Activated CD8-positive, alpha-beta T cell treated with anti-CD3 and anti-CD28 coated beads for 36 hours (primary cell): ENCODE results near the gene SLC66A3. TPM values are rescaled to one million over a fixed set of nuclear protein-coding genes. Genes with fewer than 3 reads are reported as not detected.

Experiments
- ATAC-seq: fragments of 200-7000 bp; cut with Tn5 transposase; one replicate; pipeline ENCODE4 v1.10.0; 2021; ENCODE audit warnings: mild to moderate bottlenecking, moderate library complexity
- CTCF ChIA-PET: fragments of 350-600 bp; sonication (Branson Sonifier 250); formaldehyde crosslinking; loops from one replicate; lab custom pipeline; 2021; ENCODE audit warnings: antibody characterized with exemption; lab: Charles Lee
- POLR2A ChIA-PET: fragments of 350-600 bp; sonication (Branson Sonifier 250); formaldehyde crosslinking; loops from one replicate; lab custom pipeline; 2021; ENCODE audit warnings: antibody characterized with exemption; lab: Charles Lee
- DNase-seq: peaks from one replicate; pipeline ENCODE4 v3.0.0-alpha.2; 2020
- H3K27ac Mint-ChIP-seq: one replicate; pipeline ENCODE4 v1.8.0; 2021; ENCODE audit warnings: mild to moderate bottlenecking, mixed read lengths
- H3K27me3 Mint-ChIP-seq: one replicate; pipeline ENCODE4 v1.8.0; 2021; ENCODE audit warnings: mixed read lengths
- H3K36me3 Mint-ChIP-seq: one replicate; pipeline ENCODE4 v1.8.0; 2021; ENCODE audit warnings: low read depth, mixed read lengths
- H3K4me1 Mint-ChIP-seq: one replicate; pipeline ENCODE4 v1.8.0; 2021; ENCODE audit warnings: low read depth, mixed read lengths
- H3K4me3 Mint-ChIP-seq: one replicate; pipeline ENCODE4 v1.8.0; 2021; ENCODE audit warnings: mild to moderate bottlenecking, moderate library complexity, mixed read lengths
- H3K9me3 Mint-ChIP-seq: one replicate; pipeline ENCODE4 v1.8.0; 2021; ENCODE audit warnings: mixed read lengths
- intact Hi-C: fragments of 100-400 bp; cut with micrococcal nuclease; formaldehyde crosslinking; loops from one replicate; pipeline ENCODE4 v1.10.0; 2022
- total RNA-seq, 2 experiments: library from RNA; stranded (reverse); gene quantifications; one replicate each; pipeline ENCODE4 v1.2.3, GENCODE V29; 2021
- TF ChIP-seq, protein P1 (sequence below): fragments of 200-600 bp; IDR thresholded peaks from one replicate; pipeline ENCODE4 v1.8.0; 2022; ENCODE audit warnings: antibody characterized with exemption, mild to moderate bottlenecking

SLC66A3 gene
- total RNA-seq, 2 experiments from 2014 or later, result 10.4 to 10.6 TPM

DNA sequence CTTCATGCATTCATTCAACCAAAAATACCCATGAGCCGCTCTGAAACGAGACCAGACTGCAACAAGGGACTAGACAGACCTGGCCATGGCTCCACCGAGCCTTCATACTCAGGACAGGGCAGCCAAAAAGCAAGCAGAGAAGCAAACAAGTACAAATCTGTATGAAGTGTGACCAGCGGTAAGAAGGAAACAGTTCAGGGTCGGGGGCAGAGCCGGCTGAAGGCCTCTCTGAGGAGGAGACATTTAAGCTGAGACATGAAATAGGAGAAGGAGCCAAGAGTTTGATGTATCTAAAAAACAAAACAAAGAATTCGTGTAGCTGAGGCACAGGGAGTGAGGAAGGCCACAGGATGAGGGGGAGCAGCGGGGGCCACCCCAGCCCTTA is 21.3 kb upstream of the SLC66A3 start:
- no peak overlapping the region for H3K27ac Mint-ChIP-seq
- TF ChIP-seq, protein P1, sequence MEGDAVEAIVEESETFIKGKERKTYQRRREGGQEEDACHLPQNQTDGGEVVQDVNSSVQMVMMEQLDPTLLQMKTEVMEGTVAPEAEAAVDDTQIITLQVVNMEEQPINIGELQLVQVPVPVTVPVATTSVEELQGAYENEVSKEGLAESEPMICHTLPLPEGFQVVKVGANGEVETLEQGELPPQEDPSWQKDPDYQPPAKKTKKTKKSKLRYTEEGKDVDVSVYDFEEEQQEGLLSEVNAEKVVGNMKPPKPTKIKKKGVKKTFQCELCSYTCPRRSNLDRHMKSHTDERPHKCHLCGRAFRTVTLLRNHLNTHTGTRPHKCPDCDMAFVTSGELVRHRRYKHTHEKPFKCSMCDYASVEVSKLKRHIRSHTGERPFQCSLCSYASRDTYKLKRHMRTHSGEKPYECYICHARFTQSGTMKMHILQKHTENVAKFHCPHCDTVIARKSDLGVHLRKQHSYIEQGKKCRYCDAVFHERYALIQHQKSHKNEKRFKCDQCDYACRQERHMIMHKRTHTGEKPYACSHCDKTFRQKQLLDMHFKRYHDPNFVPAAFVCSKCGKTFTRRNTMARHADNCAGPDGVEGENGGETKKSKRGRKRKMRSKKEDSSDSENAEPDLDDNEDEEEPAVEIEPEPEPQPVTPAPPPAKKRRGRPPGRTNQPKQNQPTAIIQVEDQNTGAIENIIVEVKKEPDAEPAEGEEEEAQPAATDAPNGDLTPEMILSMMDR, result no peak
- no peak overlapping the region for H3K4me3 Mint-ChIP-seq
- intact Hi-C loops, result loop anchor here (5.0 to 10.0 kb wide), 2 partner anchors 278 to 311 kb away; no protein-coding TSS in a partner anchor
- no peaks in the 10 kb centered on the region for H3K27me3 Mint-ChIP-seq
- no peaks in the 10 kb centered on the region for H3K9me3 Mint-ChIP-seq
- H3K36me3 Mint-ChIP-seq, result no peaks in the 10 kb centered on the region
- H3K4me1 Mint-ChIP-seq, result peaks cover 18% of the 10 kb centered on the region
- ChIA-PET CTCF (interaction anchor here (0.6 to 15.9 kb wide), 12 partner anchors 10 to 449 kb away, joined by 3 to 248 read pairs (median 8); partner anchors contain the start of gene SLC66A3), POLR2A (no interaction called here)
- DNase-seq, result no peak
- no peak for ATAC-seq

DNA sequence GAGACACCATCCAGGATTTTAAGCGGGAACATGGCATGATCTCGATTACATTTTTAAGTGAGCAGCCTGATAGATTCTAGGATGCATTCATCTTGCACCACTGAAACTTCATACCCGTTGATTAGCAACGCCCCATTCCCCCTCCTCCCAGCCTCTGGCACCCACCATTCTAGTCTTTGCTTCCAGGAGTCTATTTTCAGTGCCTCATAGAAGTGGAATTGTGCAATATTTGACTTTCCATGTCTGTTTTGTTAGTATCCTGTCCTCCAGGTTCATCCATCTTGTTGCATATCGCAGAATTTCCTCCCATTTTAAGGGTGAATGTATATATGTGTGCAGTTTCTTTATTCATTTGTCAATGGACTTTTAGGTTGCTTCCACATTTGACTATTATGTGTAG is 20.9 kb upstream of the SLC66A3 start:
- ChIA-PET POLR2A (no interaction called here), CTCF (interaction anchor here (2.2 to 15.9 kb wide), 5 partner anchors 10 to 448 kb away, joined by 8 to 248 read pairs (median 52); partner anchors contain the start of gene SLC66A3)
- TF ChIP-seq, protein P1, result no peak
- no peak for DNase-seq
- H3K27me3 Mint-ChIP-seq, result no peaks in the 10 kb centered on the region
- no peaks in the 10 kb centered on the region for H3K9me3 Mint-ChIP-seq
- H3K4me1 Mint-ChIP-seq, result peaks cover 18% of the 10 kb centered on the region
- H3K36me3 Mint-ChIP-seq, result no peaks in the 10 kb centered on the region
- ATAC-seq, result no peak
- H3K4me3 Mint-ChIP-seq, result no peak overlapping the region
- intact Hi-C loops, result loop anchor here (5.0 to 10.0 kb wide), 2 partner anchors 278 to 310 kb away; no protein-coding TSS in a partner anchor
- H3K27ac Mint-ChIP-seq, result no peak overlapping the region

DNA sequence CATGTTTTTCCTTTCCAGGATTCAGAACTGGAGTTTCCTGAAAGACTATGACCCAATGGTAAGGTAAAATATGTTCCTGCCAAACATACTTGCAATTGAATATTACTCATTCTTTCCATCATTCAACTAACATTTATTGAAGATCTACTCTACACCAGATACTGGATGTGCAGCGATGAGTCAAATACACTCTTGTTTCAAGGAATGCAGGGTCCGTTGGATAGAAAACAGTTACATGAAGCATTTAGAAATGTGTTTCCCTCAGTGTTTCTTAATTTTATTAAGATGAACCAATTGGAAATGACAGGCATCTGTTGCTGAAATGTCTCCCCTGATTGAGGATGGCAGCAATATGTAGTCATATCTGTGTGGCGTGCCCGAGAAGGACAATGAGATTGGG is 14.8 kb upstream of the SLC66A3 start:
- intact Hi-C loops, result no loop called here
- no peaks in the 10 kb centered on the region for H3K4me1 Mint-ChIP-seq
- no peak overlapping the region for H3K27ac Mint-ChIP-seq
- H3K27me3 Mint-ChIP-seq, result no peaks in the 10 kb centered on the region
- TF ChIP-seq, protein P1, result no peak
- DNase-seq (no peak), ATAC-seq (no peak)
- CTCF ChIA-PET, result no interaction called here
- no peak overlapping the region for H3K4me3 Mint-ChIP-seq
- no peaks in the 10 kb centered on the region for H3K36me3 Mint-ChIP-seq
- no peaks in the 10 kb centered on the region for H3K9me3 Mint-ChIP-seq
- POLR2A ChIA-PET, result interaction anchor here (0.7 kb wide), 1 partner anchor 8 kb away, joined by 3 read pairs; no protein-coding TSS in a partner anchor

DNA sequence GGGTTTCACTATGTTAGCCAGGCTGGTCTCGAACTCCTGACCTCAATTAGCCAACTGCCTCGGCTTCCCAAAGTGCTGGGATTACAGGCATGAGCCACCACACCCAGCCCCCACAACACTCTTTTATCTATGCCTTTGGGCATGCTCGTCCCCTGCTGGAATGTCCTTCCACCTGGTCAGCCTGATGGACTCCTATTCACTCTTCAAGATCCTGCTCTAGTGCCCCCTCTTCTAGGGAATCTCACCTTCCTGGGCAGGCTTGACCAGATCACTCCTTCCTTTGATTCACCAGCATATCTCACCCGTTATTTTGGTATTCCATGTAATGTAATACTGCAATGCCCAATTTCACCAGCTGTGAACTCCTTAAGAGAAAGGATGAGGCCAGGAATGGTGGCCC is 13.9 kb upstream of the SLC66A3 start:
- intact Hi-C loops, result no loop called here
- H3K9me3 Mint-ChIP-seq, result no peaks in the 10 kb centered on the region
- TF ChIP-seq, protein P1, result no peak
- H3K27ac Mint-ChIP-seq, result no peak overlapping the region
- H3K27me3 Mint-ChIP-seq, result no peaks in the 10 kb centered on the region
- ChIA-PET POLR2A (interaction anchor here (0.7 kb wide), 1 partner anchor 9 kb away, joined by 3 read pairs; no protein-coding TSS in a partner anchor), CTCF (interaction anchor here (2.2 kb wide), 1 partner anchor 9 kb away, joined by 8 read pairs; a partner anchor contains a TSS)
- H3K4me3 Mint-ChIP-seq, result no peak overlapping the region
- H3K4me1 Mint-ChIP-seq, result no peaks in the 10 kb centered on the region
- no peaks in the 10 kb centered on the region for H3K36me3 Mint-ChIP-seq
- ATAC-seq (no peak), DNase-seq (no peak)

DNA sequence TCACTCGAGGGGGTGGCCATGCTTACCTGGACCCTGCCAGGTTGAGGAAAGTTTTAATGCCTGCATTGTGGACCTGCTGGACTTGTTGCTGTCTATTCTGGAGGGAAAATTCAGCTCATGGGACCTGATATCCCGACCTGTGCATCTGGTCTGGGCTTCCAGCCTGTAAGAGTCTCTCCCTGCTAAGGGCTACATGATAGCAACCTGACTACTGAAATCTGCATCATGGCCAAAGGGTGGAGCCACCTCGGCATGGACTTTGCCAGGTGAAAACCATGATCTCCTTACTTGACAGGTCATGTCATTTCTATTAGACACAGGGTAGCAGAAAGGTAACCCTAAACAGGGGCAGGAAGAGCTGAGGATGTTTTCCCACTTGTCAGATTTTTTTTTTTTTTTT is 12.9 kb upstream of the SLC66A3 start:
- CTCF ChIA-PET, result interaction anchor here (2.2 kb wide), 1 partner anchor 10 kb away, joined by 8 read pairs; a partner anchor contains a TSS
- Mint-ChIP-seq H3K27me3 (no peaks in the 10 kb centered on the region), H3K36me3 (no peaks in the 10 kb centered on the region), H3K4me1 (no peaks in the 10 kb centered on the region), H3K9me3 (no peaks in the 10 kb centered on the region), H3K4me3 (no peak overlapping the region), H3K27ac (no peak overlapping the region)
- intact Hi-C loops, result no loop called here
- no peak for DNase-seq
- POLR2A ChIA-PET, result interaction anchor here (0.9 kb wide), 2 partner anchors 10 to 13 kb away, joined by 3 read pairs; partner anchors contain the start of gene SLC66A3
- ATAC-seq, result no peak
- TF ChIP-seq, protein P1, result no peak
